ENCODE measurements around the gene GRAMD1B. TPM values are rescaled to one million over a fixed set of nuclear protein-coding genes. Genes with fewer than 3 reads are reported as not detected.

GRAMD1B gene
- total RNA-seq, 1 experiment from 2014 or later = 82.1 TPM

- no peak for ATAC-seq
- no peaks in the 10 kb centered on the region for H4K20me1 ChIP-seq (ENCODE audit: low read length)
- TF ChIP-seq EZH2 (IDR thresholded peaks at IDR 0.05; ENCODE audit: low read length, unreplicated experiment) = no peak
- TF ChIP-seq EZH2phosphoT487 (IDR thresholded peaks at IDR 0.05; ENCODE audit: borderline replicate concordance, low read length) = no peak
- no peak for TF ChIP-seq CTCF (conservative IDR thresholded peaks at IDR 0.05; ENCODE audit: low read depth, low read length)
- H3K4me2 ChIP-seq (ENCODE audit: low read length) = no peak overlapping the region
- POLR2A ChIA-PET (ENCODE audit: unreplicated experiment) = no interaction called here
- H3K9me2 ChIP-seq (replicated peaks; ENCODE audit: low read length) = no peaks in the 10 kb centered on the region
- no peaks in the 10 kb centered on the region for H3K27me3 ChIP-seq (ENCODE audit: low read length)
- no peaks in the 10 kb centered on the region for H3K79me2 ChIP-seq (ENCODE audit: low read length)
- DNase-seq = no peak
- no peak overlapping the region for H3K27ac ChIP-seq (ENCODE audit: low read length)
- BruUV-seq (replicated peaks) = no TSS peak
- CTCF ChIA-PET = no interaction called here
- H3F3A ChIP-seq (ENCODE audit: low read length, unreplicated experiment) = no peaks in the 10 kb centered on the region
- H2AFZ ChIP-seq (ENCODE audit: low read length) = no peak overlapping the region
- H3K9me3 ChIP-seq (ENCODE audit: low read length) = no peaks in the 10 kb centered on the region
- peaks cover 67% of the 10 kb centered on the region for H3K36me3 ChIP-seq (ENCODE audit: low read depth, low read length)
- intact Hi-C loops (cut with micrococcal nuclease) = no loop called here
- no peak overlapping the region for H3K4me3 ChIP-seq (ENCODE audit: low read length)
- no peak overlapping the region for H3K9ac ChIP-seq (ENCODE audit: low read length)
- H3K4me1 ChIP-seq (ENCODE audit: insufficient read depth, low read length) = no peaks in the 10 kb centered on the region
Measured at GRCh38 chr11:123608945-123609344, 178.9 kb downstream of the GRAMD1B start.

GRCh38 chr11:123611698-123612097, 181.6 kb downstream of the GRAMD1B start:
- Histone ChIP-seq H3K27ac (ENCODE audit: low read length) (no peak overlapping the region), H3K36me3 (ENCODE audit: low read depth, low read length) (peaks cover 70% of the 10 kb centered on the region), H2AFZ (ENCODE audit: low read length) (no peak overlapping the region), H3K79me2 (ENCODE audit: low read length) (no peaks in the 10 kb centered on the region), H3K9me2 (replicated peaks; ENCODE audit: low read length) (no peaks in the 10 kb centered on the region), H3K4me3 (ENCODE audit: low read length) (no peak overlapping the region), H3F3A (ENCODE audit: low read length, unreplicated experiment) (no peaks in the 10 kb centered on the region), H4K20me1 (ENCODE audit: low read length) (no peaks in the 10 kb centered on the region), H3K9ac (ENCODE audit: low read length) (no peak overlapping the region), H3K27me3 (ENCODE audit: low read length) (no peaks in the 10 kb centered on the region), H3K9me3 (ENCODE audit: low read length) (no peaks in the 10 kb centered on the region), H3K4me1 (ENCODE audit: insufficient read depth, low read length) (no peaks in the 10 kb centered on the region), H3K4me2 (ENCODE audit: low read length) (no peak overlapping the region)
- intact Hi-C loops (cut with micrococcal nuclease) = no loop called here
- no TSS peak for BruUV-seq (replicated peaks)
- CTCF ChIA-PET = no interaction called here
- no peak for TF ChIP-seq CTCF (conservative IDR thresholded peaks at IDR 0.05; ENCODE audit: low read depth, low read length)
- no peak for TF ChIP-seq EZH2phosphoT487 (IDR thresholded peaks at IDR 0.05; ENCODE audit: borderline replicate concordance, low read length)
- no peak for TF ChIP-seq EZH2 (IDR thresholded peaks at IDR 0.05; ENCODE audit: low read length, unreplicated experiment)
- ATAC-seq (no peak), DNase-seq (no peak)
- POLR2A ChIA-PET (ENCODE audit: unreplicated experiment) = no interaction called here

- H3K27ac ChIP-seq (ENCODE audit: low read length) = no peak overlapping the region
- BruUV-seq (replicated peaks) = no TSS peak
- DNase-seq = no peak
- POLR2A ChIA-PET (ENCODE audit: unreplicated experiment) = no interaction called here
- CTCF ChIA-PET = interaction anchor here (0.6 kb wide), 1 partner anchor 209 kb away, joined by 5 read pairs; no protein-coding TSS in a partner anchor
- TF ChIP-seq CTCF (conservative IDR thresholded peaks at IDR 0.05; ENCODE audit: low read depth, low read length) (no peak), EZH2 (IDR thresholded peaks at IDR 0.05; ENCODE audit: low read length, unreplicated experiment) (no peak), EZH2phosphoT487 (IDR thresholded peaks at IDR 0.05; ENCODE audit: borderline replicate concordance, low read length) (no peak)
- no peaks in the 10 kb centered on the region for H3K79me2 ChIP-seq (ENCODE audit: low read length)
- ATAC-seq = no peak
- no peaks in the 10 kb centered on the region for H3K9me2 ChIP-seq (replicated peaks; ENCODE audit: low read length)
- intact Hi-C loops (cut with micrococcal nuclease) = no loop called here
- H4K20me1 ChIP-seq (ENCODE audit: low read length) = no peaks in the 10 kb centered on the region
- no peak overlapping the region for H3K4me3 ChIP-seq (ENCODE audit: low read length)
- peaks cover 64% of the 10 kb centered on the region for H3K36me3 ChIP-seq (ENCODE audit: low read depth, low read length)
- H3K9me3 ChIP-seq (ENCODE audit: low read length) = no peaks in the 10 kb centered on the region
- no peaks in the 10 kb centered on the region for H3K27me3 ChIP-seq (ENCODE audit: low read length)
- no peaks in the 10 kb centered on the region for H3F3A ChIP-seq (ENCODE audit: low read length, unreplicated experiment)
- H2AFZ ChIP-seq (ENCODE audit: low read length) = no peak overlapping the region
- no peak overlapping the region for H3K9ac ChIP-seq (ENCODE audit: low read length)
- no peaks in the 10 kb centered on the region for H3K4me1 ChIP-seq (ENCODE audit: insufficient read depth, low read length)
- no peak overlapping the region for H3K4me2 ChIP-seq (ENCODE audit: low read length)
Measured at GRCh38 chr11:123616505-123617198, 186.6 kb downstream of the GRAMD1B start.
